H4 (cell line): ENCODE results near the gene LRRC8C. TPM values are rescaled to one million over a fixed set of nuclear protein-coding genes. Genes with fewer than 3 reads are reported as not detected.

Experiments used
- DNase-seq: peaks from one replicate; pipeline ENCODE4 v3.0.0-alpha.2; 2015; ENCODE audit warnings: low spot score
- total RNA-seq: library from RNA; depleted of rRNA; stranded (reverse); fragments of >200 nt; shearing (Covaris generic); gene quantifications from 2 replicates; pipeline ENCODE4 v1.2.3, GENCODE V29; 2014; rRNA removed

The LRRC8C gene
- total RNA-seq, 1 experiment from 2014 or later: 7.0 TPM

DNA sequence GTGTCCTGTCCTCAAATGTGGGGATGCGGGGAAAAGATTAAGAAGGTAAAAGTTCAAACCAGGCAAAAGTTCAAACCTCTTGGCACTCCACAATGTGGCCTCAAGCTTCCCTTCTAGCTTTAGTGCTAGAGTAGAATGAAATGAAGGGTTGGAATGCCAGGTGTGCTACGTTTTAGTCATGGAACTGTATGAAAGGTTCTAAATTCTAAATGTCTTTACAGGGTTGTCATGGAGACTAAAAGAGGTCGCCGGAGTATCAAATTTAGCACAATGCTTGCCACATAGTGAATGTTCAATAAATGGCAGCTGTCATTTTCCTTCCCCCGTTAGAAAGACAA lies 130.7 kb downstream of the LRRC8C start:
- no peak for DNase-seq

GRCh38 chr1:89765774-89766173 lies 132.9 kb downstream of the LRRC8C start:
- DNase-seq: no peak

DNA sequence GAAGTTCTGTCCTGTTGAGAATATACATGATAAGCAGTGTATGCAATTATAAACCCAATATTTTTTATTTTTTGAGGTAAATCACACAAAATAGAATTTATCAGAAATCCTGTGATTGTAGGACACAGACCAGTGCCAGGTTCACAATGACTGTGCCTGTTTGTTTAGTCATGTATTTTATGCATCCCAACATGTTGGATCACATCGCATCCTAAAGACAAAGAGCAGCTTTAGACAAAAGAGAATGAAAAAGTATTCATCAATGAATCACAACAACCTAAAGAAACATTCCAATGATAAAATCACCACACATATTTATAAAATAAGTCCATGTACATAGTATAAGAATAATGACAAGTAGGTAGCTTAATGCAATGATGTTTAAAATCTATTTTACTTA lies 134.7 kb downstream of the LRRC8C start:
- no peak for DNase-seq

Other genes starting within 250 kb of the LRRC8C start
- gene LRRC8B, start 108.3 kb upstream of the LRRC8C start, total RNA-seq: 2.4 and 3.1 TPM in 2 replicates
- gene LRRC8D, start 187.9 kb downstream of the LRRC8C start, total RNA-seq: 22.9 and 25.2 TPM in 2 replicates